Fibroblast of the aortic adventitia (primary cell): Measurements from ENCODE around the gene GCHFR. TPM values are rescaled to one million over a fixed set of nuclear protein-coding genes. Genes with fewer than 3 reads are reported as not detected.

Experiments
- DNase-seq: peaks from one replicate; pipeline ENCODE4 v3.0.0-alpha.2; 2010; ENCODE audit warnings: low read depth
- H3K4me3 ChIP-seq: 2 replicates; pipeline ENCODE4 v1.5.1; 2011; ENCODE audit warnings: low read depth, mild to moderate bottlenecking, control low read depth, low read length, moderate library complexity
- small RNA-seq: library from RNA; depleted of rRNA; stranded (forward); fragments of <200 nt; gene quantifications from one replicate; pipeline ENCODE3, GENCODE V24; 2012
- total RNA-seq: library from RNA; depleted of rRNA; stranded (reverse); fragments of >200 nt; gene quantifications from 2 replicates; pipeline ENCODE4 v1.2.3, GENCODE V29; 2012; ENCODE audit warnings: low replicate concordance
- TF ChIP-seq, protein P1 (sequence below): IDR thresholded peaks from 2 replicates; pipeline ENCODE4 v1.5.1; 2011; ENCODE audit warnings: mild to moderate bottlenecking, low read length, control low read depth, inconsistent platforms; ENCODE audit not compliant: insufficient read depth

GCHFR gene
- total RNA-seq, 1 donor, result 2.0 TPM

DNA sequence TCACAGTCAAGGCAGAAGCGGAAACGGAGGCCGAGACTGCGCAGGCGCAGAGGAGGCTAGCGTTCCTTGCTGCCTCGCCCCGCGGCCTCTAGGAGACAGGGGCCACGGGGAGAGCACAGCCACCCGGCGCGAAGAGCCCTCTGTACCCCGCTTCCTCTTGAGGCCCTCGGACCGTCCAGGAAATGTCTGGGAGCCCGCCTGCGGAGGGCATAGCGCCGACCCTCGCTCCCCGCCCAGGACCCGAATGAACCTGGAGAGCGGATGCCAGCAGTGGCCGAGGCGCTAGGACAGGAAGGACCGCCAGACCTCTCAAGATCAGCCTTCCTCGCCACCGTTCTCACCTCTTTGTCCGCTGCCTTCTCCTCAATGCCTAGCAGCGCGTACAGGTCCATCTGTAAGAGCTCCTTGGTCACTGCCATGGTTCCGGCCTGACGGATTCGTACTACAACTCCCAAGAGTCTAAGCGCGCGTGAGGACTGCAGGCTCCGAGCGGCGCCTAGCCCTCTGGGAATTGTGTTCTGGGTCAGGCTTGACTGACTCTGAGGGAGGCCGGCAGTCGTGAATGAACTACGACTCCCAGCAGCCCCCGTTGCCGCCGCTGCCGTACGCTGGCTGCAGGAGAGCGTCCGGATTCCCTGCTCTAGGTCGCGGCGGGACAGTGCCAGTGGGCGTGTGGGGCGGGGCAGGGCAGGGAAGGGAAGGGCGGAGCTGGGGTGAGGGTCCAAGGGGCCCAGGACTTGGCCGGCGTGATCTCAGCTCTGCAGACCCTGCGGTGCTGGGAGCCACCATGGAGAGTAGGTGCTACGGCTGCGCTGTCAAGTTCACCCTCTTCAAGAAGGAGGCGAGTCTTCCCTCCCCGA, 43.4 kb downstream of the GCHFR start, which contains the start of the genes DNAJC17 and ZFYVE19:
Gene DNAJC17 (minus strand): TSS at position 446 of the 860 bp plus-strand sequence. CDS start 27 bp downstream, at position 419.
Gene ZFYVE19 (plus strand): TSS at position 62 of the 860 bp plus-strand sequence. CDS start 501 bp downstream, at position 563.
- DNase-seq, result peak; percentile 98
- TF ChIP-seq, protein P1, sequence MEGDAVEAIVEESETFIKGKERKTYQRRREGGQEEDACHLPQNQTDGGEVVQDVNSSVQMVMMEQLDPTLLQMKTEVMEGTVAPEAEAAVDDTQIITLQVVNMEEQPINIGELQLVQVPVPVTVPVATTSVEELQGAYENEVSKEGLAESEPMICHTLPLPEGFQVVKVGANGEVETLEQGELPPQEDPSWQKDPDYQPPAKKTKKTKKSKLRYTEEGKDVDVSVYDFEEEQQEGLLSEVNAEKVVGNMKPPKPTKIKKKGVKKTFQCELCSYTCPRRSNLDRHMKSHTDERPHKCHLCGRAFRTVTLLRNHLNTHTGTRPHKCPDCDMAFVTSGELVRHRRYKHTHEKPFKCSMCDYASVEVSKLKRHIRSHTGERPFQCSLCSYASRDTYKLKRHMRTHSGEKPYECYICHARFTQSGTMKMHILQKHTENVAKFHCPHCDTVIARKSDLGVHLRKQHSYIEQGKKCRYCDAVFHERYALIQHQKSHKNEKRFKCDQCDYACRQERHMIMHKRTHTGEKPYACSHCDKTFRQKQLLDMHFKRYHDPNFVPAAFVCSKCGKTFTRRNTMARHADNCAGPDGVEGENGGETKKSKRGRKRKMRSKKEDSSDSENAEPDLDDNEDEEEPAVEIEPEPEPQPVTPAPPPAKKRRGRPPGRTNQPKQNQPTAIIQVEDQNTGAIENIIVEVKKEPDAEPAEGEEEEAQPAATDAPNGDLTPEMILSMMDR, result no peak
- H3K4me3 ChIP-seq, result peak within 1 kb of the TSS; percentile 99

DNA sequence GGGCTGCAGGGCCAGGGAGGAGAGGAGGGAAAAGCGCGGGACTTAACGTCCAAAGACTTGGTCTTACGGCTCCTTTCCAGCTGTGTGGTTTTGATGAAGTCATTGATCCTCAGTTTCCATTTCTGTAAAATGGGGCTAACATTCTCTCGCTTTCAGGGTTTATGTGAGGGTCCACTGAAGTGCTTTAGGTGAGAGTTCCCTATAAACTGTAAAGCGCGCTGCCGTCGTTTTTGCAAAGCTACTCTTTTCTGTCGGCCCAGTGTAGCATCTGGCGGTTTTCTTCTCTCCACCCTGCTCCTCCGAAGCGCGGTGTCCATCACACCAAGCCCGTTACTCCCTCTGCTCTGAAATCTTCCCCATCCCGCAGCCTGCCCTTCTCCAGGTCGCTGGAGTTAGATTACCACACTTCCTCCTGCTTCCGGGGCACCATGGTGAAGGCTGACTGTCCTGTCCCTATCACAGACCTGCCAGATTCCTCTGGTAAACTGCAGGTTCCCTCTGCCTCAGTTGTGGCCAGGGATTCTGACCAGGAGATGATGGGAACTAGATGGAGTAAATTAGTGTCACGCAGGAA, 44.1 kb downstream of the GCHFR start:
- peak overlapping the region; percentile 89 for H3K4me3 ChIP-seq
- DNase-seq, result no peak
- TF ChIP-seq, protein P1, result no peak

DNA sequence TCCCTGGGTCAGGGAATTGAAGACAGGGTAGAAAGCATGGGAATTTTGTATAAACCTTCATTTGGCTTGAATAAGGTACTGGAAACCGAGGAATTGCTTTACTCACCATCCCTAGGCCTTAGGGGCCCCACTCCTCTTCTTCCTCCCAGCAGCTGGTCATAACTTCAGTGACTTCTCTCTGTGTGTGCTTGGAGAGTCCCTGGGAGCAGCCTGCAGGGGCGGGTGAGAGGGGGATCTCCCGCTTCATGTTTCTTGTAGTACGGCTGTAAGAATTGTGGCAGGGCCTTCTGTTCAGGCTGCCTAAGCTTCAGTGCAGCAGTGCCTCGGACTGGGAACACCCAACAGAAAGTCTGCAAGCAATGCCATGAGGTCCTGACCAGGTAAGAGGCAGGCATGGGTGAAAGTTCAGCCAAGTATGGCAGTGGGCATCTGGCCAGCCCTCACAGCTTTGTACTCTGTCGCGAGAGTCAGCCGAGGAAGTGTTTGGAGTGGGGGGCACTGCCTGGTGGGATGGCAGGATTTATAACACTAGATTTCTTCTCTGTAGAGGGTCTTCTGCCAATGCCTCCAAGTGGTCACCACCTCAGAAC, 45.1 kb downstream of the GCHFR start:
- TF ChIP-seq, protein P1, result no peak
- no peak overlapping the region for H3K4me3 ChIP-seq
- DNase-seq, result no peak

DNA sequence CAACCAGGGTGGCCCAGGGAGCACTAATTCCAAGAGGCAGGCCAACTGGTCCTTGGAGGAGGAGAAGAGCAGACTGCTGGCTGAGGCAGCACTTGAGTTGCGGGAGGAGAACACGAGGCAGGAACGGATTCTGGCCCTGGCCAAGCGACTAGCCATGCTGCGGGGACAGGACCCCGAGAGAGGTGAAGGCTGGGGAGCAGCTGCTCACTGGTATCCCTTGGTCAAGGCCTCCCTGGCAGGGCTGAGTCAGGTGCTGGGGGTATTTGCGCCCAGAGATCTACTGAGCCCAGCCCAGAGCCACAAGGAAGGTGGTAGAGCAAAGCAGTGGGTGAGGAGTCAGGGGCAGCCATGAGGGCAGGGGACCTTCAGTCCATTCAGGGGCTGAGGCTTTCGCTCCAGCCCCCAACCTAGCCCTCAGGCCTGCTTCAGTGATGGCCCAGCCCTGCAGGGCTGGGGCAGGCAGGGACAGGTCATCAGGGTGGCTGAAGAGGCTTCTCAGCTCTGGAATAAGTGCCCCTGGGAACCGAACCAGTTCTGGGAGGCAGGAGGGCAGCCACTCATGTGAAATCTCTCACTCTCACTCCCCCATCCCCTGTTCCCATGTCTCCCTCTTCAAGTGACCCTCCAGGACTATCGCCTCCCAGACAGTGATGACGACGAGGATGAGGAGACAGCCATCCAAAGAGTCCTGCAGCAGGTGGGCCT, 49.0 kb downstream of the GCHFR start:
- DNase-seq, result no peak
- TF ChIP-seq, protein P1, result no peak
- H3K4me3 ChIP-seq, result no peak overlapping the region

DNA sequence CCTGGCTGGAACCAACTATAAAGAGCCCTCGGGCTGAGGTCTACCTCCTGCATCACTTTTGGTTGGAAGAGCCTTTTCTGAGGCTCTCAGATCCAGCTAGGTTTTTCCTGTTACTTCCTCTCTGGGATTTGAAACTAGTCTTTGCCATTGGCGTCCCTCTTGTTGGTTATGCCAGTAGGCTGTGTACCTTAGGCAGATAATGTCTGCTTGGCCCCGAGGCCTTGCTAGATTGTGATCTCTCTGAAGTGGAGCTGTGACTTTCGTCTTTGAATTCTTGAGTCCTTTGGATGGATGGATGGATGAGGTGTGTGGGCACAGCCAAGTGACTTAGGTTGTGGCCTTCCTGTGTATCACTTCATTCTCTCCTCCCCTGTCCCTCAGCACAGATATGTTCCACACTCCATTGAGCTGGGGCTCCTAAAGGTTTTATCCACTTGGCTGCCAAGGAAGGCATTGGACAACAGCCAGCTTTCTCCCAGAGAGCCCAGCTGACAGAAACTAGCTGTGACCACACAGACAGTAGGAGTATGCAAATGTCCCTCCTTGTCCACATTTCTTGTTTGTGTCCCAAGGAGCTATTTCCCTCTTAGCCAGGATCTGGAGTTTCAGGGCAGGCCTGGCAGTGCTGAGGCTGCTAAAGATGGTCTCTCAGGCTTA, 51.3 kb downstream of the GCHFR start:
- no peak for DNase-seq
- H3K4me3 ChIP-seq, result no peak overlapping the region
- TF ChIP-seq, protein P1, result no peak

Small RNAs within 50 kb of the gene (small RNA-seq; reads per million reads assigned to genes)
- gene SUMO2P15, result not detected

Other genes with a start within 250 kb of the GCHFR start
- gene CCDC32, start 199.0 kb upstream of the GCHFR start, total RNA-seq, result 21.3 and 24.0 TPM in 2 replicates
- gene RPUSD2, start 194.8 kb upstream of the GCHFR start, total RNA-seq, result 6.2 and 7.6 TPM in 2 replicates
- 1.3 and 35.9 TPM in 2 replicates for gene KNL1, start 169.8 kb upstream of the GCHFR start, total RNA-seq
- 2.9 and 12.1 TPM in 2 replicates for gene RAD51, start 68.9 kb upstream of the GCHFR start, total RNA-seq
- gene RMDN3, start 8.8 kb upstream of the GCHFR start, total RNA-seq, result 18.0 and 54.0 TPM in 2 replicates
- gene C15orf62, start 5.9 kb downstream of the GCHFR start, total RNA-seq, result 0.18 and 0.57 TPM in 2 replicates
- gene ZFYVE19, start 43.0 kb downstream of the GCHFR start, total RNA-seq, result 13.0 and 24.9 TPM in 2 replicates
- gene DNAJC17, start 43.4 kb downstream of the GCHFR start, total RNA-seq, result 21.6 and 33.5 TPM in 2 replicates
- gene PPP1R14D, start 64.6 kb downstream of the GCHFR start, total RNA-seq, result not detected in 2 replicates
- gene SPINT1, start 80.0 kb downstream of the GCHFR start, total RNA-seq, result not detected in 2 replicates
- 0.82 TPM in 1 of 2 replicates, not detected in the other for gene RHOV, start 110.2 kb downstream of the GCHFR start, total RNA-seq
- 32.2 and 57.4 TPM in 2 replicates for gene VPS18, start 130.4 kb downstream of the GCHFR start, total RNA-seq
- 0.08 and 0.09 TPM in 2 replicates for gene DLL4, start 165.3 kb downstream of the GCHFR start, total RNA-seq
- 4.7 and 11.4 TPM in 2 replicates for gene CHAC1, start 189.4 kb downstream of the GCHFR start, total RNA-seq